HepG2 (cell line): ENCODE data around the gene ZDHHC14. TPM values are rescaled to one million over a fixed set of nuclear protein-coding genes. Genes with fewer than 3 reads are reported as not detected.

Experiments
- ATAC-seq: fragments of 200-7000 bp; cut with Tn5 transposase; 3 replicates; pipeline ENCODE4 v1.9.1; 2020; ENCODE audit warnings: mild to moderate bottlenecking, moderate library complexity
- BruUV-seq: library from RNA; stranded (reverse); fragments of 400-500 nt; replicated peaks from 2 replicates; lab custom pipeline; 2021; lab: Mats Ljungman, UMichigan
- CTCF ChIA-PET: fragments of 300-600 bp; formaldehyde crosslinking; extraction: SDS; loops from one replicate; lab custom pipeline; 2021; ENCODE audit warnings: low total read pairs, inconsistent platforms, low intra/inter-chr PET ratio; lab: Yijun Ruan, JAX
- POLR2A ChIA-PET: fragments of 350-600 bp; sonication (Branson Sonifier 250); formaldehyde crosslinking; loops from one replicate; lab custom pipeline; 2020; ENCODE audit warnings: antibody characterized with exemption, inconsistent platforms; lab: Yijun Ruan, JAX
- DNase-seq: peaks from one replicate; pipeline ENCODE4 v3.0.0-alpha.2; 2015; ENCODE audit warnings: low spot score
- FAIRE-seq: peaks from 3 replicates; lab custom pipeline; 2011; peaks lifted over from hg19 to GRCh38; lab: Jason Lieb, UNC
- H2AFZ ChIP-seq: one replicate; pipeline ENCODE4 v1.6.1; 2011; ENCODE audit warnings: low read length, inconsistent platforms
- H3K27ac ChIP-seq: fragments of 300-600 bp; 3 replicates; pipeline ENCODE4 v1.8.0; 2011; ENCODE audit warnings: mixed run types, mild to moderate bottlenecking, mixed read lengths, low read length, inconsistent platforms; ENCODE audit not compliant: insufficient read depth; ENCODE audit errors: extremely low read length
- H3K27me3 ChIP-seq, 2 experiments: fragments of 200-600 bp in 1 of 2; 2 replicates in 1 of 2; 3 replicates in 1 of 2; pipeline versions ENCODE4 v1.6.0 to v1.8.0; 2011; ENCODE audit warnings: low read length in 2 of 2, mild to moderate bottlenecking in 2 of 2, moderate library complexity in 2 of 2, inconsistent platforms in 1 of 2; ENCODE audit not compliant: insufficient read depth in 2 of 2, control insufficient read depth in 1 of 2
- H3K36me3 ChIP-seq, 2 experiments: fragments of 200-600 bp in 1 of 2; replicated peaks in 1 of 2; 2 replicates in 1 of 2; 3 replicates in 1 of 2; pipeline versions ENCODE4 v1.5.1 to v1.8.0; 2011; ENCODE audit warnings: low read length in 2 of 2, inconsistent platforms in 1 of 2; ENCODE audit not compliant: insufficient read depth in 2 of 2, control insufficient read depth in 1 of 2
- H3K4me1 ChIP-seq: 2 replicates; pipeline ENCODE4 v1.5.1; 2012; ENCODE audit warnings: low read length, inconsistent platforms; ENCODE audit not compliant: insufficient read depth
- H3K4me2 ChIP-seq: 2 replicates; pipeline ENCODE4 v1.6.0; 2011; ENCODE audit warnings: low read depth, low read length, inconsistent platforms
- H3K4me3 ChIP-seq, 3 experiments: fragments of 200-600 bp in 1 of 3; sonication (generic), shearing (Covaris generic) in 1 of 3; replicated peaks in 1 of 3; 2 replicates each; pipeline ENCODE4 v1.5.1; 2011 to 2016; ENCODE audit warnings: low read length in 3 of 3, inconsistent platforms in 2 of 3, low read depth in 2 of 3, mild to moderate bottlenecking in 2 of 3, control low read depth in 1 of 3, mixed read lengths in 1 of 3; ENCODE audit not compliant: insufficient read depth in 1 of 3
- H3K79me2 ChIP-seq: one replicate; pipeline ENCODE4 v1.6.1; 2011; ENCODE audit warnings: low read length, inconsistent platforms; ENCODE audit not compliant: insufficient read depth
- H3K9ac ChIP-seq: 2 replicates; pipeline ENCODE4 v1.6.0; 2011; ENCODE audit warnings: mild to moderate bottlenecking, low read depth, low read length, inconsistent platforms; ENCODE audit not compliant: insufficient read depth
- H3K9me3 ChIP-seq: 2 replicates; pipeline ENCODE4 v1.5.1; 2012; ENCODE audit warnings: mild to moderate bottlenecking, low read length
- H4K20me1 ChIP-seq: 2 replicates; pipeline ENCODE4 v1.6.0; 2011; ENCODE audit warnings: inconsistent platforms, mild to moderate bottlenecking, low read length, moderate library complexity; ENCODE audit not compliant: insufficient read depth
- ARID3A ChIP-seq: IDR thresholded peaks from 2 replicates; pipeline ENCODE4 v1.6.1; 2012; ENCODE audit warnings: low read depth, low read length, improper control_type of control experiment
- FOSL2 ChIP-seq: sonication (generic); formaldehyde crosslinking; IDR thresholded peaks from 2 replicates; pipeline ENCODE4 v1.4.0; 2020; ENCODE audit warnings: missing genetic modification reagents
- FOXA1 ChIP-seq, 2 experiments: fragments of 450-650 bp in 1 of 2; sonication (generic) in 1 of 2; formaldehyde crosslinking in 1 of 2; IDR thresholded peaks; 2 replicates each; pipeline versions ENCODE4 v1.4.0 to v1.6.1; 2016 to 2020; ENCODE audit warnings: missing genetic modification reagents in 1 of 2
- FOXA3 ChIP-seq: IDR thresholded peaks from 2 replicates; pipeline ENCODE4 v1.6.1; 2016; ENCODE audit warnings: missing genetic modification reagents, missing compliant biosample characterization
- HMG20A ChIP-seq: IDR thresholded peaks from 2 replicates; pipeline ENCODE4 v1.6.1; 2016; ENCODE audit warnings: borderline replicate concordance
- KIAA2018 ChIP-seq: sonication (generic); formaldehyde crosslinking; IDR thresholded peaks from 2 replicates; pipeline ENCODE4 v1.5.0; 2020; ENCODE audit warnings: mild to moderate bottlenecking, missing genetic modification reagents, borderline replicate concordance
- NFIC ChIP-seq: IDR thresholded peaks from 2 replicates; pipeline ENCODE4 v1.6.1; 2012; ENCODE audit warnings: mild to moderate bottlenecking, low read length, inconsistent platforms
- TEF ChIP-seq: sonication (generic); formaldehyde crosslinking; IDR thresholded peaks from 2 replicates; pipeline ENCODE4 v1.5.0; 2020; ENCODE audit warnings: missing genetic modification reagents
- ZNF740 ChIP-seq: sonication (generic); formaldehyde crosslinking; IDR thresholded peaks from 2 replicates; pipeline ENCODE4 v1.4.0; 2020; ENCODE audit warnings: missing genetic modification reagents
- WGBS: methylation state at CpG from one replicate; pipeline ENCODE4 v1.1.6; 2017; ENCODE audit warnings: low lambda C conversion rate; 5-methylcytosine and 5-hydroxymethylcytosine counted together
- in situ Hi-C: cut with HindIII; loops from 2 replicates; pipeline ENCODE4 v1.10.0; 2017; ENCODE audit warnings: low pct_unique_long_range_greater_than_20kb; ENCODE audit not compliant: extremely low pct_ligation_motif_present
- intact Hi-C: fragments of 100-400 bp; cut with micrococcal nuclease; formaldehyde crosslinking; loops from one replicate; pipeline ENCODE4 v1.10.0; 2022; ENCODE audit not compliant: unreplicated experiment
- polyA plus RNA-seq, 8 experiments: library from polyadenylated mRNA; depleted of rRNA in 3 of 8; stranded (reverse) in 7 of 8; unstranded in 1 of 8; fragments of >200 nt; fragmentation: Illumina TruSeq in 4 of 8; extraction: Trizol in 4 of 8; gene quantifications; 2 replicates each; pipeline versions ENCODE4 v1.2.1 to v1.2.3, GENCODE V29; 2011 to 2016; ENCODE audit warnings: low read depth in 4 of 8, missing spikeins in 1 of 8, mixed read lengths in 1 of 8; ENCODE audit not compliant: insufficient read depth in 1 of 8
- total RNA-seq, 5 experiments: library from RNA; depleted of rRNA; stranded (reverse); fragments of >200 nt; fragmentation: Illumina TruSeq; extraction: Trizol; gene quantifications; 2 replicates each; pipeline ENCODE4 v1.2.3, GENCODE V29; 2016; ENCODE audit warnings: low read depth in 1 of 5

ZDHHC14 gene
- total and polyA plus RNA-seq, 2 of the 13 experiments (the other 11 are each of a cell fraction or from before 2014, with no cell fraction given) = 3.7 to 9.5 TPM

- H4K20me1 ChIP-seq = no peaks in the 10 kb centered on the region
- ATAC-seq (no peak), DNase-seq (peak; percentile 30), FAIRE-seq (no peak)
- no peaks in the 10 kb centered on the region for H3K36me3 ChIP-seq
- H2AFZ ChIP-seq = no peak overlapping the region
- no peaks in the 10 kb centered on the region; a peak in 1 of 5 replicates for H3K27me3 ChIP-seq
- H3K4me2 ChIP-seq = no peak overlapping the region
- CTCF ChIA-PET = no interaction called here
- TF ChIP-seq NFIC (peak; percentile 17; the same call in 1 of the 2 replicates), KIAA2018 (CRISPR knock-in tag) (no peak), TEF (CRISPR knock-in tag) (no peak), FOXA3 (CRISPR knock-in tag) (peak; percentile 68; the same call in 1 of the 2 replicates), FOSL2 (CRISPR knock-in tag) (peak; percentile 9; the same call in 1 of the 2 replicates), FOXA1 (IDR thresholded peaks at IDR 0.05) (no peak), FOXA1 (CRISPR knock-in tag; IDR thresholded peaks at IDR 0.05) (0 out of 2 replicates have a peak, but pooled peaks have one; percentile 12), ARID3A (peak; percentile 16; the same call in 1 of the 2 replicates), HMG20A (CRISPR knock-in tag) (0 out of 2 replicates have a peak, but pooled peaks have one; percentile 14), ZNF740 (CRISPR knock-in tag) (no peak)
- BruUV-seq = no TSS peak
- no peaks in the 10 kb centered on the region for H3K9me3 ChIP-seq
- in situ Hi-C loops (no loop called here), intact Hi-C loops (no loop called here)
- H3K9ac ChIP-seq = no peak overlapping the region
- 18% methylated on average over 7 of the region's 7 CpGs for WGBS
- H3K4me3 ChIP-seq = no peak overlapping the region
- H3K79me2 ChIP-seq = no peaks in the 10 kb centered on the region
- POLR2A ChIA-PET = interaction anchor here (0.6 to 1.2 kb wide), 2 partner anchors 45 to 191 kb away, joined by 3 to 4 read pairs; no protein-coding TSS in a partner anchor
- H3K27ac ChIP-seq = no peak overlapping the region
- peaks cover 12% of the 10 kb centered on the region for H3K4me1 ChIP-seq
Observed at GRCh38 chr6:157682856-157683481, 302.0 kb downstream of the ZDHHC14 start.
